ENCODE results near the gene MAFB. TPM values are rescaled to one million over a fixed set of nuclear protein-coding genes. Genes with fewer than 3 reads are reported as not detected.

The MAFB gene
- total RNA-seq, 4 donors from 2014 or later = 25.7 to 89.4 (median 69.2) TPM

- H3K4me1 ChIP-seq = peaks cover 30% of the 10 kb centered on the region
- no peaks in the 10 kb centered on the region for H3K9me3 ChIP-seq
- no peaks in the 10 kb centered on the region for H3K36me3 ChIP-seq
- 71% methylated on average over 7 of the region's 7 CpGs for WGBS
- TF ChIP-seq CTCF (IDR thresholded peaks at IDR 0.05) = no peak
- no peak for TF ChIP-seq POLR2AphosphoS5 (IDR thresholded peaks at IDR 0.05)
- TF ChIP-seq POLR2A (IDR thresholded peaks at IDR 0.05) = no peak
- TF ChIP-seq EP300 (IDR thresholded peaks at IDR 0.05) = no peak
- DNase-seq (ENCODE audit: low spot score in 2 of 2) = no peak
- H3K4me3 ChIP-seq = no peak overlapping the region
- no peaks in the 10 kb centered on the region for H3K27me3 ChIP-seq
- H3K27ac ChIP-seq = no peak overlapping the region
These were observed 12.4 kb downstream of the MAFB start for GRCh38 chr20:40676491-40677269.

- Histone ChIP-seq H3K9me3 (no peaks in the 10 kb centered on the region), H3K4me1 (peaks cover 28% of the 10 kb centered on the region), H3K36me3 (no peaks in the 10 kb centered on the region), H3K4me3 (no peak overlapping the region), H3K27me3 (no peaks in the 10 kb centered on the region), H3K27ac (no peak overlapping the region)
- TF ChIP-seq POLR2A (IDR thresholded peaks at IDR 0.05) = no peak
- no peak for TF ChIP-seq CTCF (IDR thresholded peaks at IDR 0.05)
- no peak for TF ChIP-seq POLR2AphosphoS5 (IDR thresholded peaks at IDR 0.05)
- no peak for TF ChIP-seq EP300 (IDR thresholded peaks at IDR 0.05)
- DNase-seq (ENCODE audit: low spot score in 2 of 2) = no peak
- 71% methylated on average over 5 of the region's 5 CpGs for WGBS
These were observed 13.3 kb downstream of the MAFB start for GRCh38 chr20:40675599-40676221.

DNA sequence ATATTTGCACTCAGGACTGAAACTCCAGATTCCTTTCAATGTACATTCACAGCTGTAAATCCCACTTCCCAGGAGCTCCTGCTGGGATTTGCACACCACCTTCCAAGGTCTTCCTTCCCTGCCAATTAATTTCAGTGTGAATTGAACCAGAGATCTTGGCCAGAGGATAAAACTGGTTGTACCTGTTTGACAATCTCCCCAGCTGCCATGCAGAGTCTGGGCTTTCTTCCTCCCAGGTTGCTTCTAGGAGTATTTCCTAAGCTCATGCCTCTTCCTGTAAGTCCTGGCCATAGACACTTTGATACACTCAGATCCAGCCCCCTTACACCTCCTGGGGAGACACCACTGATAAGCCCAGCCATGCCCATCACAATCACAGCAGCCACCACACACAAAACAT lies 15.6 kb downstream of the MAFB start:
- no peak overlapping the region for H3K4me3 ChIP-seq
- no peaks in the 10 kb centered on the region for H3K9me3 ChIP-seq
- H3K27ac ChIP-seq = peak overlapping the region; percentile 15
- H3K27me3 ChIP-seq = no peaks in the 10 kb centered on the region
- H3K4me1 ChIP-seq = peaks cover 24% of the 10 kb centered on the region
- TF ChIP-seq POLR2A (IDR thresholded peaks at IDR 0.05) = no peak
- no peak for TF ChIP-seq POLR2AphosphoS5 (IDR thresholded peaks at IDR 0.05)
- no peaks in the 10 kb centered on the region for H3K36me3 ChIP-seq
- DNase-seq (ENCODE audit: low spot score in 2 of 2) = no peak

GRCh38 chr20:40672095-40672494 lies 16.9 kb downstream of the MAFB start:
- no peak for DNase-seq (ENCODE audit: low spot score in 2 of 2)
- Histone ChIP-seq H3K4me3 (no peak overlapping the region), H3K27ac (no peak overlapping the region), H3K4me1 (peaks cover 24% of the 10 kb centered on the region), H3K36me3 (no peaks in the 10 kb centered on the region), H3K9me3 (no peaks in the 10 kb centered on the region), H3K27me3 (no peaks in the 10 kb centered on the region)
- TF ChIP-seq EP300 (IDR thresholded peaks at IDR 0.05) (no peak), CTCF (IDR thresholded peaks at IDR 0.05) (no peak), POLR2A (IDR thresholded peaks at IDR 0.05) (no peak), POLR2AphosphoS5 (IDR thresholded peaks at IDR 0.05) (no peak)
- no CpG with 5 or more reads among the region's 2 CpGs for WGBS

DNA sequence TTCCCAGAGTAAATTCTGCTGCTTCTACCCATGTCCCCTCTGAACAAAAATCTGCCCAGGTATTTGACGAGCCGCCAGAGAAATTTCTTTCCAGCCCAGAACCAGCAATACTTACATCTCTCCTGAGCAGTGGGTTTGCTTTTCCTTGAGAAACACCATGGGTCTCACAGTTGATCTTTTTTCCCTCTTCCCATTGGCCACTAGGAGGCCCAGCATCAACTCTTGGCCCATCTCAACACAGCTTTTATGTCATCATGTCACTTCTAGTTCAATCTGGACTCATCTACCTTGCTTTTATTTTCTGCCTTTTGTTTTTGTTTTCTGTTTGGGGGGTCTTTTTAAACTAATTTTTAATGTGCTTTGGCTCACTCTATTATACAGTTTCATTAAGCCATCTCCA lies 18.8 kb downstream of the MAFB start:
- no peaks in the 10 kb centered on the region for H3K27me3 ChIP-seq
- no peak for DNase-seq (ENCODE audit: low spot score in 2 of 2)
- WGBS = 97% methylated on average over 2 of the region's 2 CpGs
- no peaks in the 10 kb centered on the region for H3K9me3 ChIP-seq
- TF ChIP-seq EP300 (IDR thresholded peaks at IDR 0.05) = no peak
- no peak for TF ChIP-seq POLR2AphosphoS5 (IDR thresholded peaks at IDR 0.05)
- TF ChIP-seq POLR2A (IDR thresholded peaks at IDR 0.05) = no peak
- TF ChIP-seq CTCF (IDR thresholded peaks at IDR 0.05) = no peak
- H3K4me3 ChIP-seq = no peak overlapping the region
- no peak overlapping the region for H3K27ac ChIP-seq
- no peaks in the 10 kb centered on the region for H3K36me3 ChIP-seq
- peaks cover 15% of the 10 kb centered on the region for H3K4me1 ChIP-seq
